DND-41 (cell line): ENCODE measurements around the gene UPK1A.

ENCODE experiments used
- ATAC-seq: fragments of 200-7000 bp; cut with Tn5 transposase; 3 replicates; pipeline ENCODE4 v1.9.1; 2021; ENCODE audit warnings: low read depth; ENCODE audit not compliant: insufficient read depth
- DNase-seq: peaks from one replicate; pipeline ENCODE4 v3.0.0-alpha.2; 2020
- H2AFZ ChIP-seq: 2 replicates; pipeline ENCODE4 v1.6.0; 2012; ENCODE audit warnings: low read depth, low read length
- H3K27ac ChIP-seq: 2 replicates; pipeline ENCODE4 v1.5.1; 2012; ENCODE audit warnings: low read length, inconsistent platforms
- H3K27me3 ChIP-seq: fragments of 200-600 bp; sonication (generic); 2 replicates; pipeline ENCODE4 v1.6.0; 2012; ENCODE audit warnings: low read length, mild to moderate bottlenecking, inconsistent platforms; ENCODE audit not compliant: insufficient read depth, poor library complexity
- H3K36me3 ChIP-seq: 2 replicates; pipeline ENCODE4 v1.5.1; 2012; ENCODE audit warnings: low read length, inconsistent platforms; ENCODE audit not compliant: insufficient read depth
- H3K4me1 ChIP-seq: 2 replicates; pipeline ENCODE4 v1.5.1; 2012; ENCODE audit warnings: mild to moderate bottlenecking, low read length; ENCODE audit not compliant: insufficient read depth
- H3K4me2 ChIP-seq: 2 replicates; pipeline ENCODE4 v1.6.0; 2012; ENCODE audit warnings: mild to moderate bottlenecking, moderate library complexity, low read length, inconsistent platforms; ENCODE audit not compliant: insufficient read depth
- H3K4me3 ChIP-seq, 2 experiments: fragments of 200-600 bp in 1 of 2; shearing (Covaris generic) in 1 of 2; 2 replicates each; pipeline ENCODE4 v1.5.1; 2012 to 2016; ENCODE audit warnings: inconsistent platforms in 2 of 2, low read length in 2 of 2, mild to moderate bottlenecking in 2 of 2, low read depth in 1 of 2, moderate library complexity in 1 of 2
- H3K79me2 ChIP-seq: 2 replicates; pipeline ENCODE4 v1.6.0; 2012; ENCODE audit warnings: low read length, inconsistent platforms; ENCODE audit not compliant: insufficient read depth
- H3K9ac ChIP-seq: 2 replicates; pipeline ENCODE4 v1.6.0; 2012; ENCODE audit warnings: low read depth, mild to moderate bottlenecking, inconsistent platforms, low read length, moderate library complexity
- H3K9me3 ChIP-seq: 2 replicates; pipeline ENCODE4 v1.5.1; 2012; ENCODE audit warnings: low read length, moderate library complexity, mild to moderate bottlenecking, inconsistent platforms; ENCODE audit not compliant: insufficient read depth, severe bottlenecking
- H4K20me1 ChIP-seq: 2 replicates; pipeline ENCODE4 v1.6.0; 2012; ENCODE audit warnings: low read length; ENCODE audit not compliant: insufficient read depth
- CTCF ChIP-seq: IDR thresholded peaks from 2 replicates; pipeline ENCODE4 v1.5.1; 2012; ENCODE audit warnings: borderline replicate concordance, low read length, moderate library complexity, mild to moderate bottlenecking; ENCODE audit not compliant: poor library complexity, severe bottlenecking; ENCODE audit errors: extremely low read depth
- EZH2 ChIP-seq: IDR thresholded peaks from 3 replicates; pipeline ENCODE4 v1.6.1; 2012; ENCODE audit warnings: borderline replicate concordance, low read depth, mild to moderate bottlenecking, moderate library complexity, low read length, inconsistent platforms; ENCODE audit not compliant: severe bottlenecking

UPK1A gene

GRCh38 chr19:35712567-35713505 is 46.5 kb downstream of the UPK1A start:
- peaks cover 16% of the 10 kb centered on the region for H3K4me1 ChIP-seq
- no peaks in the 10 kb centered on the region; the same call in 1 of the 2 replicates for H3K36me3 ChIP-seq
- no peak overlapping the region for H3K4me3 ChIP-seq
- H4K20me1 ChIP-seq = no peaks in the 10 kb centered on the region; the same call in 1 of the 2 replicates
- no peak overlapping the region for H3K27ac ChIP-seq
- H2AFZ ChIP-seq = no peak overlapping the region
- H3K9me3 ChIP-seq = no peaks in the 10 kb centered on the region
- ATAC-seq (no peak), DNase-seq (no peak)
- H3K79me2 ChIP-seq = peaks cover 13% of the 10 kb centered on the region
- H3K27me3 ChIP-seq = peaks cover 6% of the 10 kb centered on the region
- H3K4me2 ChIP-seq = no peak overlapping the region
- TF ChIP-seq EZH2 = no peak
- TF ChIP-seq CTCF = no peak
- H3K9ac ChIP-seq = no peak overlapping the region

GRCh38 chr19:35713506-35713850 is 47.2 kb downstream of the UPK1A start:
- Histone ChIP-seq H3K79me2 (peaks cover 19% of the 10 kb centered on the region), H3K4me3 (no peak overlapping the region), H3K4me1 (peaks cover 17% of the 10 kb centered on the region), H3K27ac (no peak overlapping the region), H3K27me3 (peaks cover under 1% of the 10 kb centered on the region), H2AFZ (no peak overlapping the region), H3K4me2 (no peak overlapping the region), H3K9me3 (no peaks in the 10 kb centered on the region), H4K20me1 (peaks cover 1% of the 10 kb centered on the region), H3K9ac (no peak overlapping the region), H3K36me3 (no peaks in the 10 kb centered on the region; the same call in 1 of the 2 replicates)
- TF ChIP-seq EZH2 (no peak), CTCF (no peak)
- no peak for ATAC-seq
- DNase-seq = no peak

GRCh38 chr19:35713904-35714495 is 47.7 kb downstream of the UPK1A start:
- Histone ChIP-seq H2AFZ (no peak overlapping the region), H3K79me2 (peaks cover 24% of the 10 kb centered on the region), H3K9me3 (no peaks in the 10 kb centered on the region), H3K9ac (no peak overlapping the region), H3K4me3 (no peak overlapping the region), H3K4me2 (no peak overlapping the region), H3K36me3 (peaks cover 1% of the 10 kb centered on the region; the same call in 1 of the 2 replicates), H3K4me1 (peaks cover 22% of the 10 kb centered on the region), H3K27me3 (no peaks in the 10 kb centered on the region), H4K20me1 (peaks cover 7% of the 10 kb centered on the region), H3K27ac (no peak overlapping the region)
- no peak for TF ChIP-seq EZH2
- TF ChIP-seq CTCF = no peak
- ATAC-seq = no peak
- no peak for DNase-seq
